ENCODE results near the gene KAT14. TPM values are rescaled to one million over a fixed set of nuclear protein-coding genes. Genes with fewer than 3 reads are reported as not detected.
A peak's percentile ranks its signal among the peaks of the same experiment; 100 is the strongest.
"Not testable (repeated sequence)": the region's sequence is repeated elsewhere in the genome, so short reads cannot be mapped to it uniquely, and the experiment has no call there.

The KAT14 gene
- total RNA-seq, 1 donor from 2014 or later = 25.4 TPM

GRCh38 chr20:18215566-18215965, 77.9 kb downstream of the KAT14 start:
- DNase-seq (ENCODE audit: low read depth) = no peak

- peak; percentile 7 for DNase-seq (ENCODE audit: low read depth)
Measured at GRCh38 chr20:18218280-18218679, 80.6 kb downstream of the KAT14 start.

- DNase-seq (ENCODE audit: low read depth) = no peak
Measured at GRCh38 chr20:18223409-18223808, 85.7 kb downstream of the KAT14 start.

DNA sequence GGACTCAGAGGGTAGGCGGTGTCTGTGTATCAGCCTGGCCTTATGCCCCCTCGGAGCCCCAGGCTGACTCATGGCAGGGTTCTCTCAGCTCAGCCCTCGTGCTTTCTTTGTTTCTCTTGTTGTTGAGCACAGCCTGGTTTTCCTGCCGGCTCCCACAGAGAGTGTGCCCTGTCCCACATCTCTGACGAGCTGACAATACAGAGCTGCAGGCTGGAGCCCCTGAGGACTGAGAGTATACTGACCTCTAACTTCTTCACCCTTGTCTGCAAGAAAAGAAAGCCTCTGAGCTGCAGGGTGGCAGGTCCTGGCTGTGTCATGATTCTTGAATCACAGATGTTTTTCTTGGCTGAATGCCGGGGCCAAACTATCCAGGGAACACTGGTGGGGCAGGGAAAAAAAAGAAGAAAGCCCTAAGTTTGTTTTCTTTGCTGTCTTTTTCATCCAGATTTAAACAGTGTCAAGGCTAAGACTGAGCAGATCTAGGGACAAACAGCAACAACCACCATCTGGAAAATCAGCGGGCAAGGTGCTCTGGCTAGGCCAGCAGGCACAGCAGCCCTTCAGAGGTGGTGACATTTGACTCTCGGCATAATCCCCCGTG, 87.4 kb downstream of the KAT14 start:
- peak; percentile 75 for DNase-seq (ENCODE audit: low read depth)

DNA sequence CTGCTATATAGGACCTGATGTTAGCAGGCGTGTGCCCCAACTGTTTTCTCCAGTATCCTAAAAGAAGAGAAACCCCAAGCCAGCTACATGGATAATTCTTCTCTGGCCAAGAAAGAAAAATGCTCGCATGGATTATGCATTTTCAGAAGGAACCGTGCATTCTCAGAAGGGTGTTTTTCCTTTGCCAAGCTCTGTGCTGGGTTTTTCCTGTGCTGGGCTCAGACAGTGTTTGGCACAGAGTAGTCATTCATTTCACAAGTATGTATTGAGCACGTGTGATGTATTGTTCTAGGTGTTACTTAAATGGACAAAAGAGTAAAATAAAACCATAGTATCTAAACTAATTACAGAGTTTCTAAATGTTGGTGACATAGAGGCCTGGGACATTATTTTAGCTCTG, 88.0 kb downstream of the KAT14 start:
- no peak for DNase-seq (ENCODE audit: low read depth)

DNA sequence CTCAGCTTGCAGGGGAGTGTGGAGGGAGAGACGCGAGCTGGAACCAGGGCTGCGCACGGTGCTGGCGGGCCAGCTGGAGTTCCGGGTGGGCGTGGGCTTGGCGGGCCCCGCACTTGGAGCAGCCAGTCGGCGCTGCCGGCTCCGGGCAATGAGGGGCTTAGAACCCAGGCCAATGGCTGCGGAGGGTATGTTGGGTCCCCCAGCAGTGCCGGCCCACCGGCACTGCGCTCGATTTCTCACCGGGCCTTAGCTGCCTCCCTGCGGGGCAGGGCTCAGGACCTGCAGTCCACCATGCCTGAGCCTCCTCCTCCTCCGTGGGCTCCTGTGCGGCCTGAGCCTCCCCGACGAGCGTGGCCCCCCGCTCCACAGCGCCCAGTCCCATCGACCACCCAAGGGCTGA, 89.1 kb downstream of the KAT14 start:
- DNase-seq (ENCODE audit: low read depth) = not testable (repeated sequence)

DNA sequence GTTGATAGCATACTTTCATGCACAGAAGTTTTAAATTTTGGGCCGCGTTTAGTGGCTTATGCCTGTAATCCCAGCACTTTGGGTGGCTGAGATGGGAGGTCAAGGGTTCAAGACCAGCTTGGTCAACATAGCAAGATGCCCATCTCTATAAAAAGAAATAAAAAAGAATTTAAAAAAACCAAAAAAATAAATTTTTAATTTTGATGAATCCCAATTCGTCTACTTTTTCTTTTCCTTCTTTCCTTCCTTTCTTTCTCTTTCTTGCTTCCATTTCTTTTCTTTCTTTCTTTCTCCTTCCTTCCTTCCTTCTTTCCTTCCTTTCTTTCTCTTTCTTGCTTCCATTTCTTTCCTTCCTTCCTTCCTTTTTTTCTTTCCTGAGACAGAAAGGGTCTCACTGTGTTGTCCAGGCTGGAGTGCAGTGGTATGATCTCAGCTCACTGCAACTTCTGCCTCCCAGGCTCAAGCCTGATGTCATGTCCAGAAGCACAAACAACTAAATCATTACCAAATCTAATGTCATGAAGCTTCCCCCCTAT, 95.8 kb downstream of the KAT14 start:
- DNase-seq (ENCODE audit: low read depth) = no peak

Other genes with a start within 250 kb of the KAT14 start
- gene SNX5, start 169.1 kb upstream of the KAT14 start, total RNA-seq = 45.9 and 57.1 TPM in 2 replicates
- 10.9 and 11.3 TPM in 2 replicates for gene MGME1, start 168.8 kb upstream of the KAT14 start, total RNA-seq
- not detected in 2 replicates for gene OVOL2, start 79.9 kb upstream of the KAT14 start, total RNA-seq
- gene PET117, start within 50 bp of the KAT14 start, total RNA-seq = 25.2 and 28.6 TPM in 2 replicates
- gene ZNF133, start 150.7 kb downstream of the KAT14 start, total RNA-seq = 9.0 and 16.4 TPM in 2 replicates

Measured in myocyte (in vitro differentiated cells).